DMS 273 (cell line): ENCODE results near the gene OR4B1.
"Not testable (repeated sequence)": the region's sequence is repeated elsewhere in the genome, so short reads cannot be mapped to it uniquely, and the experiment has no call there.

Experiments
- DNase-seq: peaks from one replicate; lab custom pipeline; 2025; ENCODE audit not compliant: unreplicated experiment; lab: John Stamatoyannopoulos, UW

Gene OR4B1

GRCh38 chr11:48216510-48216909, at the start of gene OR4B1:
Gene OR4B1, plus strand, starts transcription at chr11:48216810. Its CDS starts 0 bp downstream, at chr11:48216810.
- DNase-seq = no peak

GRCh38 chr11:48167380-48167779, 49.2 kb upstream of the OR4B1 start:
- no peak for DNase-seq

- DNase-seq = no peak
Measured at GRCh38 chr11:48168815-48169214, 47.8 kb upstream of the OR4B1 start.

- no peak for DNase-seq
Measured at GRCh38 chr11:48169259-48169658, 47.4 kb upstream of the OR4B1 start.

- DNase-seq = no peak
Measured at GRCh38 chr11:48169717-48170116, 46.9 kb upstream of the OR4B1 start.

GRCh38 chr11:48170241-48171233, 46.1 kb upstream of the OR4B1 start:
- no peak for DNase-seq

GRCh38 chr11:48172818-48173609, 43.6 kb upstream of the OR4B1 start:
- DNase-seq = peak; percentile 73

GRCh38 chr11:48177661-48178060, 38.9 kb upstream of the OR4B1 start:
- no peak for DNase-seq

- DNase-seq = no peak
Measured at GRCh38 chr11:48180627-48181026, 36.0 kb upstream of the OR4B1 start.

- no peak for DNase-seq
Measured at GRCh38 chr11:48182860-48183526, 33.6 kb upstream of the OR4B1 start.

- DNase-seq = peak; percentile 20
Measured at GRCh38 chr11:48184452-48184851, 32.2 kb upstream of the OR4B1 start.

GRCh38 chr11:48190906-48191654, 25.5 kb upstream of the OR4B1 start:
- DNase-seq = not testable (repeated sequence)

- no peak for DNase-seq
Measured at GRCh38 chr11:48193876-48194275, 22.7 kb upstream of the OR4B1 start.

GRCh38 chr11:48207881-48208280, 8.7 kb upstream of the OR4B1 start:
- DNase-seq = no peak

GRCh38 chr11:48210052-48210451, 6.6 kb upstream of the OR4B1 start:
- peak; percentile 19 for DNase-seq

- no peak for DNase-seq
Measured at GRCh38 chr11:48228761-48229160, 12.2 kb downstream of the OR4B1 start.

- DNase-seq = not testable (repeated sequence)
Measured at GRCh38 chr11:48230057-48230456, 13.4 kb downstream of the OR4B1 start.

GRCh38 chr11:48237727-48238126, 21.1 kb downstream of the OR4B1 start:
- no peak for DNase-seq

GRCh38 chr11:48242501-48242900, 25.9 kb downstream of the OR4B1 start:
- no peak for DNase-seq

- no peak for DNase-seq
Measured at GRCh38 chr11:48244804-48245203, 28.2 kb downstream of the OR4B1 start, which contains the start of gene OR4X2. Gene OR4X2, plus strand, starts transcription at chr11:48245104. Its CDS starts 0 bp downstream, at chr11:48245104.
